Body of pancreas (tissue), 4 donors: ENCODE data around the gene ADAM15. TPM values are rescaled to one million over a fixed set of nuclear protein-coding genes. Genes with fewer than 3 reads are reported as not detected.
A peak's percentile ranks its signal among the peaks of the same experiment; 100 is the strongest.

Experiments used
- ATAC-seq: fragments of 150-250 bp; one replicate; pipeline ENCODE4 v1.9.1; 2016
- DNase-seq, 4 donors: peaks; one replicate each; pipeline ENCODE4 v3.0.0-alpha.2; 2019
- H3K27ac ChIP-seq, 4 donors: fragments of 200-600 bp; sonication (generic); 1 replicate in 3 of 4; 2 replicates in 1 of 4; pipeline versions ENCODE4 v1.5.1 to v1.6.1; 2016 to 2019; ENCODE audit warnings: mild to moderate bottlenecking in 1 of 4, mixed read lengths in 1 of 4, moderate library complexity in 1 of 4
- H3K27me3 ChIP-seq, 2 donors: fragments of 200-600 bp; sonication (generic); one replicate each; pipeline ENCODE4 v1.6.0; 2016; ENCODE audit warnings: mild to moderate bottlenecking in 1 of 2
- H3K36me3 ChIP-seq, 2 donors: fragments of 200-600 bp; sonication (generic); replicated peaks in 1 of 2; 2 replicates each; pipeline ENCODE4 v1.5.1; 2016; ENCODE audit warnings: low read depth in 2 of 2; ENCODE audit not compliant: insufficient read depth in 1 of 2
- H3K4me1 ChIP-seq: fragments of 200-600 bp; sonication (generic); one replicate; pipeline ENCODE4 v1.6.0; 2016
- H3K4me3 ChIP-seq, 2 donors: fragments of 200-600 bp; sonication (generic); 1 replicate in 1 of 2; 2 replicates in 1 of 2; pipeline ENCODE4 v1.5.1; 2016 to 2019
- H3K9me3 ChIP-seq, 3 donors: fragments of 200-600 bp; sonication (generic); 1 replicate in 2 of 3; 2 replicates in 1 of 3; pipeline ENCODE4 v1.5.1; 2016
- POLR2A ChIP-seq, 3 donors: fragments of 450-650 bp; IDR thresholded peaks; one replicate each; pipeline ENCODE4 v1.6.1; 2016; ENCODE audit warnings: antibody characterized with exemption in 3 of 3, mild to moderate bottlenecking in 2 of 3
- WGBS, 2 donors: methylation state at CpG; one replicate each; pipeline ENCODE4 v1.1.5; 2017; 5-methylcytosine and 5-hydroxymethylcytosine counted together
- intact Hi-C: fragments of 100-400 bp; cut with DNase I; formaldehyde crosslinking; loops from one replicate; pipeline ENCODE4 v1.15.1; 2023
- total RNA-seq, 2 donors: library from RNA; depleted of rRNA; stranded (reverse); fragments of >200 nt; gene quantifications; one replicate each; pipeline ENCODE4 v1.1.0, GENCODE V29; 2016
- TF ChIP-seq, protein P1 (sequence below), 7 experiments: fragments of 450-650 bp in 4 of 7; fragments of 200-600 bp in 3 of 7; sonication (generic) in 3 of 7; IDR thresholded peaks; one replicate each; pipeline ENCODE4 v1.5.1; 2016 to 2019; ENCODE audit warnings: antibody characterized with exemption in 7 of 7

Gene ADAM15
- total RNA-seq, 2 donors from 2014 or later = 37.2 to 48.5 TPM

DNA sequence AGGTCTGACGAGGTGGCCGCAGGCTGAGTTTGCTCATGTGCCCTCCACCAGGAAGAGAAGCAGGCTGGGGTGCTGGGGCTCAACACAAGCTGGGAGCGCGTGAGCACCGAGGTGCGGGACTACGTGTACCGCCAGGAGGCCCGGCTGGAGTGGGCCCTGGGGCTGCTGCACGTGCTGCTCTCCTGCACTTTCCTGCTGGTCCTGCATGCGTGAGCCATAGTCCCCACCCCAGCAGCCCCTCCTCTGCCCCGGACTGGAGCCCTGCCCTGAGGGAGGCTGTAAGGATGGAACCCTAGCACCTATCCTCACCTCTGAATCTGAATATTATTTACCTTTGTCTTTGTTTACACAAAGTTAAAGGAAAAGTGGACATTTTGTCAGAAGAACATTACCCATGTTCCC lies 7.8 kb upstream of the ADAM15 start:
- H3K27me3 ChIP-seq = no peaks in the 10 kb centered on the region
- intact Hi-C loops = no loop called here
- no peaks in the 10 kb centered on the region for H3K9me3 ChIP-seq
- no peak overlapping the region for H3K27ac ChIP-seq
- H3K4me1 ChIP-seq = peaks cover 6% of the 10 kb centered on the region
- H3K4me3 ChIP-seq = no peak overlapping the region
- DNase-seq (peak in 1 of 4 donors; percentile 24), ATAC-seq (no peak)
- TF ChIP-seq, protein P1, sequence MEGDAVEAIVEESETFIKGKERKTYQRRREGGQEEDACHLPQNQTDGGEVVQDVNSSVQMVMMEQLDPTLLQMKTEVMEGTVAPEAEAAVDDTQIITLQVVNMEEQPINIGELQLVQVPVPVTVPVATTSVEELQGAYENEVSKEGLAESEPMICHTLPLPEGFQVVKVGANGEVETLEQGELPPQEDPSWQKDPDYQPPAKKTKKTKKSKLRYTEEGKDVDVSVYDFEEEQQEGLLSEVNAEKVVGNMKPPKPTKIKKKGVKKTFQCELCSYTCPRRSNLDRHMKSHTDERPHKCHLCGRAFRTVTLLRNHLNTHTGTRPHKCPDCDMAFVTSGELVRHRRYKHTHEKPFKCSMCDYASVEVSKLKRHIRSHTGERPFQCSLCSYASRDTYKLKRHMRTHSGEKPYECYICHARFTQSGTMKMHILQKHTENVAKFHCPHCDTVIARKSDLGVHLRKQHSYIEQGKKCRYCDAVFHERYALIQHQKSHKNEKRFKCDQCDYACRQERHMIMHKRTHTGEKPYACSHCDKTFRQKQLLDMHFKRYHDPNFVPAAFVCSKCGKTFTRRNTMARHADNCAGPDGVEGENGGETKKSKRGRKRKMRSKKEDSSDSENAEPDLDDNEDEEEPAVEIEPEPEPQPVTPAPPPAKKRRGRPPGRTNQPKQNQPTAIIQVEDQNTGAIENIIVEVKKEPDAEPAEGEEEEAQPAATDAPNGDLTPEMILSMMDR (IDR thresholded peaks at IDR 0.05) = no peak
- TF ChIP-seq POLR2A (IDR thresholded peaks at IDR 0.05) = no peak
- 54 to 72% methylated on average over 6 to 12 of the region's 12 CpGs for WGBS, 2 donors
- no peaks in the 10 kb centered on the region for H3K36me3 ChIP-seq

DNA sequence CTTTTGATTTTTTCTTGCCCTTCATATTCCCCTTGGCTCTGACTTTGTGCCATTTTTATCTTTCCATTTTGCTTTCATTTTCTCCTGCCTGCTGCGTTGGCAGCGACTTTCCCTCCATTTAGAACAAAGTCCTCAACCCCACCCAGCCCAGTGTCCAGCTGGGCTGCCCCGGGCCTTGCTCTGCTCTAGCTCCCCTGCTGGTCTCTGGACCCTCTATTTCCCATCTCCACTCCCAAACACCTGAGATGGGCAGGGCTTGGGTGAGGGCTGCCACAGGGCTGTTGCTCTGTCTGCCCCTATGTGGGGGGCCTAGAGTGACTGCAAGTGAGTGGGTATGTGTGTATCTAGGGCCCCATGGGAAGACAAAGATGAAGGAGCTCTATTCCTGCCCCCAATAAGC lies 7.3 kb upstream of the ADAM15 start:
- peaks cover 6% of the 10 kb centered on the region for H3K4me1 ChIP-seq
- TF ChIP-seq POLR2A (IDR thresholded peaks at IDR 0.05) = no peak
- TF ChIP-seq, protein P1 (IDR thresholded peaks at IDR 0.05) = no peak
- intact Hi-C loops = no loop called here
- no peak for ATAC-seq
- no peak for DNase-seq
- H3K27me3 ChIP-seq = no peaks in the 10 kb centered on the region
- 53 to 60% methylated on average over 3 of the region's 3 CpGs for WGBS, 2 donors
- H3K9me3 ChIP-seq = no peaks in the 10 kb centered on the region
- no peaks in the 10 kb centered on the region for H3K36me3 ChIP-seq
- H3K4me3 ChIP-seq = no peak overlapping the region
- no peak overlapping the region for H3K27ac ChIP-seq

DNA sequence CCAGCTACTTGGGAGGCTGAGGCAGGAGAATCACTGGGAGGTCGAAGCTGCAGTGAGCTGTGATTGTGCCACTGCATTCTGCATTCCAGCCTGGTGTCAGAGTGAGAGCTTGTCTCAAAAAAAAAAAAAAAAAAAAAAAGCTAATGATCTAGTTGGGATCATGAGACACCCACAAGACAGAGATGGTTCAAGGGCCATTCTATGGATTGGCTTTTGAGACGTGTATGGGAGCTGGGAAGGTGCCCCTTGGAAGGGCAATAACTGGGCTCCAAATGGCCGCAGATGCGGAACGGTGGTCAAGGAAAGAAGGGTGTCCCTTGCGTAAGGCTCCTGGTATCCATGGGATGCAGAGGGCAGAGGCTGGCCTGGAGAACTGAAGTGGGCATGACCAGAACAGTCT lies 6.8 kb upstream of the ADAM15 start:
- DNase-seq (no peak), ATAC-seq (no peak)
- Histone ChIP-seq H3K27me3 (no peaks in the 10 kb centered on the region), H3K4me3 (no peak overlapping the region), H3K9me3 (no peaks in the 10 kb centered on the region), H3K27ac (peak overlapping the region; percentile 49 to 77 (median 70)), H3K4me1 (peaks cover 6% of the 10 kb centered on the region), H3K36me3 (no peaks in the 10 kb centered on the region)
- intact Hi-C loops = no loop called here
- WGBS, 2 donors = 80 to 85% methylated on average over 6 of the region's 6 CpGs
- TF ChIP-seq POLR2A (IDR thresholded peaks at IDR 0.05) = no peak
- TF ChIP-seq, protein P1 (IDR thresholded peaks at IDR 0.05) = no peak

GRCh38 chr1:155044812-155045657 lies 6.1 kb upstream of the ADAM15 start:
- peak; percentile 99 for ATAC-seq
- intact Hi-C loops = no loop called here
- peak overlapping the region; percentile 49 to 77 (median 70) for H3K27ac ChIP-seq

More at GRCh38 chr1:155044812-155045657, 6.1 kb upstream of the ADAM15 start:
- Histone ChIP-seq H3K36me3 (no peaks in the 10 kb centered on the region), H3K27me3 (no peaks in the 10 kb centered on the region), H3K4me1 (peaks cover 12% of the 10 kb centered on the region), H3K9me3 (no peaks in the 10 kb centered on the region), H3K4me3 (no peak overlapping the region)
- peak; percentile 91 to 96 (median 95) for DNase-seq
- TF ChIP-seq POLR2A (IDR thresholded peaks at IDR 0.05) = no peak
- TF ChIP-seq, protein P1 (IDR thresholded peaks at IDR 0.05) = peak; percentile 73 to 97 (median 91)
- 45 to 47% methylated on average over 7 of the region's 7 CpGs for WGBS, 2 donors
